Urinary bladder (tissue), 4 donors: Measurements from ENCODE around the gene PIK3C2G. TPM values are rescaled to one million over a fixed set of nuclear protein-coding genes. Genes with fewer than 3 reads are reported as not detected.

Source experiments
- DNase-seq: peaks from one replicate; pipeline ENCODE4 v3.0.0-alpha.2; 2015; ENCODE audit errors: extremely low spot score
- H3K27ac ChIP-seq: one replicate; pipeline ENCODE4 v1.5.1; 2013; ENCODE audit warnings: low read depth, mild to moderate bottlenecking, moderate library complexity
- H3K36me3 ChIP-seq: one replicate; pipeline ENCODE4 v1.6.1; 2013; ENCODE audit warnings: mild to moderate bottlenecking, moderate library complexity; ENCODE audit not compliant: insufficient read depth
- H3K4me1 ChIP-seq: one replicate; pipeline ENCODE4 v1.6.1; 2013; ENCODE audit warnings: mild to moderate bottlenecking, moderate library complexity; ENCODE audit not compliant: insufficient read depth
- H3K4me3 ChIP-seq: one replicate; pipeline ENCODE4 v1.5.1; 2013; ENCODE audit warnings: low read depth, low read length
- WGBS: extraction: QIAGEN DNeasy Blood & Tissue Kit; methylation state at CpG from one replicate; pipeline ENCODE4 v1.1.7; 2013; 5-methylcytosine and 5-hydroxymethylcytosine counted together
- polyA plus RNA-seq: library from polyadenylated mRNA; stranded (reverse); fragments of 200-250 nt; gene quantifications from one replicate; pipeline ENCODE4 v1.2.3, GENCODE V29; 2013
- total RNA-seq: library from RNA; depleted of rRNA; stranded (reverse); fragments of >200 nt; gene quantifications from one replicate; pipeline ENCODE4 v1.2.3, GENCODE V29; 2014
- donor health status: healthy with polysubstance abuse.
- donor health status: healthy.

The PIK3C2G gene
- total and polyA plus RNA-seq, 2 donors = 0.03 to 1.2 TPM

- no peak overlapping the region for H3K4me3 ChIP-seq
- H3K36me3 ChIP-seq = no peaks in the 10 kb centered on the region
- H3K27ac ChIP-seq = no peak overlapping the region
- DNase-seq = no peak
- H3K4me1 ChIP-seq = no peaks in the 10 kb centered on the region
Observed at GRCh38 chr12:18422871-18423270, 161.6 kb downstream of the PIK3C2G start.

- DNase-seq = no peak
- Histone ChIP-seq H3K36me3 (no peaks in the 10 kb centered on the region), H3K4me3 (no peak overlapping the region), H3K4me1 (no peaks in the 10 kb centered on the region), H3K27ac (no peak overlapping the region)
- WGBS = 90% methylated on average over 2 of the region's 2 CpGs
Observed at GRCh38 chr12:18424857-18425256, 163.5 kb downstream of the PIK3C2G start.

- Histone ChIP-seq H3K4me3 (no peak overlapping the region), H3K4me1 (no peaks in the 10 kb centered on the region), H3K27ac (no peak overlapping the region), H3K36me3 (no peaks in the 10 kb centered on the region)
- DNase-seq = no peak
- 73% methylated on average over 3 of the region's 3 CpGs for WGBS
Observed at GRCh38 chr12:18427520-18427919, 166.2 kb downstream of the PIK3C2G start.

- H3K36me3 ChIP-seq = no peaks in the 10 kb centered on the region
- 95% methylated on average over 2 of the region's 2 CpGs for WGBS
Observed at GRCh38 chr12:18428416-18428815, 167.1 kb downstream of the PIK3C2G start.

GRCh38 chr12:18429366-18429765 is 168.0 kb downstream of the PIK3C2G start:
- no peak overlapping the region for H3K4me3 ChIP-seq
- H3K36me3 ChIP-seq = no peaks in the 10 kb centered on the region
- no peak overlapping the region for H3K27ac ChIP-seq
- 88% methylated on average over 1 of the region's 1 CpG for WGBS
- no peak for DNase-seq
- H3K4me1 ChIP-seq = no peaks in the 10 kb centered on the region

More at GRCh38 chr12:18428416-18428815, 167.1 kb downstream of the PIK3C2G start:
- Histone ChIP-seq H3K27ac (no peak overlapping the region), H3K4me3 (no peak overlapping the region), H3K4me1 (no peaks in the 10 kb centered on the region)
- DNase-seq = no peak

- no peaks in the 10 kb centered on the region for H3K4me1 ChIP-seq
- H3K4me3 ChIP-seq = no peak overlapping the region
- no peaks in the 10 kb centered on the region for H3K36me3 ChIP-seq
- 47% methylated on average over 3 of the region's 3 CpGs for WGBS
- DNase-seq = no peak
- H3K27ac ChIP-seq = no peak overlapping the region
Observed at GRCh38 chr12:18430425-18431048, 169.2 kb downstream of the PIK3C2G start.

GRCh38 chr12:18431771-18432170 is 170.5 kb downstream of the PIK3C2G start:
- DNase-seq = no peak
- no peak overlapping the region for H3K27ac ChIP-seq

GRCh38 chr12:18432206-18432605 is 170.9 kb downstream of the PIK3C2G start:
- no peak overlapping the region for H3K4me3 ChIP-seq
- no peak overlapping the region for H3K27ac ChIP-seq
- no peaks in the 10 kb centered on the region for H3K4me1 ChIP-seq
- DNase-seq = no peak
- no peaks in the 10 kb centered on the region for H3K36me3 ChIP-seq

More at GRCh38 chr12:18431771-18432170, 170.5 kb downstream of the PIK3C2G start:
- Histone ChIP-seq H3K4me3 (no peak overlapping the region), H3K4me1 (no peaks in the 10 kb centered on the region), H3K36me3 (no peaks in the 10 kb centered on the region)

- no peak for DNase-seq
- H3K4me3 ChIP-seq = no peak overlapping the region
- no peaks in the 10 kb centered on the region for H3K4me1 ChIP-seq
- no peaks in the 10 kb centered on the region for H3K36me3 ChIP-seq
- H3K27ac ChIP-seq = no peak overlapping the region
Observed at GRCh38 chr12:18436170-18436569, 174.9 kb downstream of the PIK3C2G start.

- WGBS = 71% methylated on average over 3 of the region's 3 CpGs
- H3K4me3 ChIP-seq = no peak overlapping the region
- DNase-seq = no peak
Observed at GRCh38 chr12:18439541-18439940, 178.2 kb downstream of the PIK3C2G start.

GRCh38 chr12:18443768-18444437 is 182.6 kb downstream of the PIK3C2G start:
- no peaks in the 10 kb centered on the region for H3K4me1 ChIP-seq
- WGBS = 83% methylated on average over 5 of the region's 5 CpGs
- H3K27ac ChIP-seq = no peak overlapping the region
- no peak for DNase-seq
- H3K36me3 ChIP-seq = no peaks in the 10 kb centered on the region
- H3K4me3 ChIP-seq = no peak overlapping the region

More at GRCh38 chr12:18439541-18439940, 178.2 kb downstream of the PIK3C2G start:
- Histone ChIP-seq H3K27ac (no peak overlapping the region), H3K4me1 (no peaks in the 10 kb centered on the region), H3K36me3 (no peaks in the 10 kb centered on the region)

- 69% methylated on average over 3 of the region's 3 CpGs for WGBS
- no peak overlapping the region for H3K27ac ChIP-seq
- H3K4me3 ChIP-seq = no peak overlapping the region
- no peak for DNase-seq
- no peaks in the 10 kb centered on the region for H3K36me3 ChIP-seq
- no peaks in the 10 kb centered on the region for H3K4me1 ChIP-seq
Observed at GRCh38 chr12:18446061-18446644, 184.8 kb downstream of the PIK3C2G start.

GRCh38 chr12:18454330-18454729 is 193.0 kb downstream of the PIK3C2G start:
- Histone ChIP-seq H3K27ac (no peak overlapping the region), H3K4me3 (no peak overlapping the region), H3K36me3 (no peaks in the 10 kb centered on the region), H3K4me1 (no peaks in the 10 kb centered on the region)
- DNase-seq = no peak
- 77% methylated on average over 1 of the region's 1 CpG for WGBS

- H3K4me3 ChIP-seq = no peak overlapping the region
- WGBS = 94% methylated on average over 2 of the region's 2 CpGs
- DNase-seq = no peak
- no peaks in the 10 kb centered on the region for H3K36me3 ChIP-seq
- no peak overlapping the region for H3K27ac ChIP-seq
- no peaks in the 10 kb centered on the region for H3K4me1 ChIP-seq
Observed at GRCh38 chr12:18456344-18456743, 195.0 kb downstream of the PIK3C2G start.
